HG02623 (cell line): ENCODE results near the gene SLC7A9.
"Not testable (repeated sequence)": the region's sequence is repeated elsewhere in the genome, so short reads cannot be mapped to it uniquely, and the experiment has no call there.

Experiments used
- ATAC-seq: cut with Tn5 transposase; IDR thresholded peaks from one replicate; pipeline ENCODE4 v1.9.1; 2021; ENCODE audit warnings: moderate library complexity; ENCODE audit not compliant: unreplicated experiment

The SLC7A9 gene

DNA sequence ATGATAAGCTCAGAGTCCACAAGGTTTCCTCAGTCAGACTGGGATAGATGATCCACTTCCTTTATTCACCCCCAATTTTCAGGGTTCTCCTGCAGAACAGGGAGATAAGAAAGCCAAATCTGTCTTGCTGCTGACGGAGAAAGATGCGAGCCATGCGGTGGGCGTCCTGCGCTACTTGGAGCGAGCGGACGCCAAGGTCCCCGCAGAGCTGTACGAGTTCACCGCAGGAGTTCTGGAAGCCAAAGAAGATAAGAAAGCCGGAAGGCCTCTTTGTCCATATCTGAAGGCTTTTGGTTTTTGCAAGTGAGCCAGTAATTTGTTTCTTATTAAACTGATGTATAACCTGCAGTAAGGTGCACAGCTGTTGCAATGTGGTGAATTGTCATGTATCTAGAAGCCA, 66.7 kb downstream of the SLC7A9 start:
- ATAC-seq: no peak

DNA sequence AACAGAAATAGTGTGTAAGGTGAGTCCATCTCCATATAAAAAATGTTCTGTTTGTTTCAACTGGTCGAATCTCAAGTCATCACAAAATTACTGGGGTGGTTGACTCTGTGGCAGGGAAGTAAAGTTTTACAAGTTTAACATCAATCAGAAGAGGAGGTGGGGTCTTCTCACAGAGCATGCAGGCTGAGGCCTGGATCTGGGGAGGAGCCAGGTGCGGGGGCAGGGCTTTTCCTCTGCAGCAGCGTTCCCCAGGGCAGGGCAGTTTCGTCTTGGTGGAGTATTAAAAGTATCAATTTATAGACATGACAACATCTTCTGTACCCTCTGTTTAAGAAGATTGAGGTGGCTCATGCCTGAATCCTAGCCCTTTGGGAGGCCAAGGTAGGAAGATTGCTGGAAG, 68.8 kb downstream of the SLC7A9 start:
- ATAC-seq: no peak

DNA sequence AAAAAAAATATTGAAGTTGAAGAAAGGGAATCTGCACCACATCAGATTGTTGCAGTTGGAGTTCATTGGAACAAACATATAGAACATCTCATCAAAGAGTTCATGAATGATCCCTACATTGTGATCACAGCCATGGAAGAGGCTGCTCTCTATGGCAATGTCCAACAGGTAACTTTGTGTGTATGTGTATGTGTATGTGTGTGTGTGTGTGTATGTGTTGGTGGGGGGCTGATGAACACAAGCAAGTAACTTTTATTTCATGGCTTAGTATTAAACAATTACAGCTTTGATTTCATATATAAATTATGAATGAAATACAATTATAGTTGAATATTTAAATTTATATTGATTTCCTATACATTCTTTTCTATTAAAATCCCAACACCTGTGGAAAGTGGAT, 69.4 kb downstream of the SLC7A9 start:
- ATAC-seq: no peak

DNA sequence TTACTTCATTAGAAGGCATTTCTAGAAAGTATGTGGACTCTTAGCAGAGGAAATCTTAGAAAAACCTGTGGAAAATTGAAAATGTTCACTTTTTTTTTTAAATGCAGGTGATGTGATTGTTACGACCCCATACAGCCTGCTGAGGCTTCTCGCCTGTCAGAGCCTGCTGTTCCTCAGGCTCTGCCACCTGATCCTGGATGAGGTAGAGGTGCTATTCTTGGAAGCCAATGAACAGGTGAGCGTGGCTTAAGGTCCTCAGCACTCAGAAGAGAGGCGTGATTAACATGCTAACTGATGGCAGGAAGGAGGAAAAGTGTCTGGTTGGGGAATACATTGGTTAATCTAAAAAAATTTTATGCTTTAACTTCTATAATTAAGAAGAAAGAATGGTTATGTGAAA, 71.4 kb downstream of the SLC7A9 start:
- ATAC-seq: no peak

DNA sequence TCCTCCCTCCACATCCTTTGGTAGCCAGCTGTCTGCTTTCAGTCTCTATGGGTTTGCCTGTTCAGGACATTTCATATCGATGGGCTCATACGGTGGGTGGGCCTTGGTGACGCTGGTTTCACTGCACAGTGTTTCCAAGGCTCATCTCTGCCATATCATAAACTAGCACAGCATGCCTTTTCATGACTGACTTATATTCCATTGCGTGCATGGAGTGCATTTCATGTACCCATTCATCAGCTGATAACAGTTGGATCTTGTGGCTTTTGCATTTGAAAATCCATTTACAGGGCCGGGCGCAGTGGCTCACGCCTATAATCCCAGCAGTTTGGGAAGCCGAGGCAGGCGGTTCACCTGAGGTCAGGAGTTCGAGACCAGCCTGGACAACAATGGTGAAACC, 80.1 kb downstream of the SLC7A9 start:
- no peak for ATAC-seq

DNA sequence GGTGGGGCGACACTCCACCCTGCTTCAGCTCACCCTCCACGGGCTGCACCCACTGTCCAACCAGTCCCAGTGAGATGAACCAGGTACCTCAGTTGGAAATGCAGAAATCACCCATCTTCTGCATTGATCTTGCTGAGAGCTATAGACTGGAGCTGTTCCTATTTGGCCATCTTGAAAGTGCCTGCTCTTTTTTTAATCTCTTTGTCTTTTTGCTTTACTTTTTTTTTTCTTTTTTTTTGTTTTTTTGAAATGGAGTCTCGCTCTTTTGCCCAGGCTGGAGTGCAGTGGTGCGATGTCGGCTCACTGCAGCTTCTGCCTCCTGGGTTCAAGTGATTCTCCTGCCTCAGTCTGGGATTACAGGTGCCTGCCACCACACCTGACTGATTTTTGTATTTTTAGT, 81.7 kb downstream of the SLC7A9 start:
- not testable (repeated sequence) for ATAC-seq

DNA sequence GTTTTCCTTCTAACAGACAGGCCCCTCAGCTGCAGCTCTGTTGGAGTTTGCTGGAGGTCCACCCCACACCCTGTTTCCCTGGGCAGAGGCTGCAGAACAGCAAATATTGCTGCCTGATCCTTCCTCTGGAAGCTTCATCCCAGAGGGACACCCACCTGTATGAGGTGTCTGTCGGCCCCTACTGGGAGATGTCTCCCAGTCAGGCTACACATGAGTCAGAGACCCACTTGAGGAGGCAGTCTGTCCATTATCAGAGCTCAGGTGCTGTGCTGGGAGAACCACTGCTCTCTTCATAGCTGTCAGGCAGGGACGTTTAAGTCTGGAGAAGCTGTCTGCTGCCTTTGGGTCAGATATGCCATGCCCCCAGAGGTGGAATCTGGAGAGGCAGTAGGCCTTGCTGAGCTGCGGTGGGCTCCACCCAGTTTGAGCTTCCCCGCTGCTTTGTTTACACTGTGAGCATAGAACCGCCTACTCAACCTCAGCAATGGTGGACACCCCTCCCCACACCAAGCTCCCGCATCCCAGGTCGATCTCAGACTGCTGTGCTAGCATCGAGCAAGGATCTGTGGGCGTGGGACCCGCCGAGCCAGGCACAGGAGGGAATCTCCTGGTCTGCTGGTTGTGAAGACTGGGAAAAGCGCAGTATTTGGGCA, 82.3 kb downstream of the SLC7A9 start:
- not testable (repeated sequence) for ATAC-seq

DNA sequence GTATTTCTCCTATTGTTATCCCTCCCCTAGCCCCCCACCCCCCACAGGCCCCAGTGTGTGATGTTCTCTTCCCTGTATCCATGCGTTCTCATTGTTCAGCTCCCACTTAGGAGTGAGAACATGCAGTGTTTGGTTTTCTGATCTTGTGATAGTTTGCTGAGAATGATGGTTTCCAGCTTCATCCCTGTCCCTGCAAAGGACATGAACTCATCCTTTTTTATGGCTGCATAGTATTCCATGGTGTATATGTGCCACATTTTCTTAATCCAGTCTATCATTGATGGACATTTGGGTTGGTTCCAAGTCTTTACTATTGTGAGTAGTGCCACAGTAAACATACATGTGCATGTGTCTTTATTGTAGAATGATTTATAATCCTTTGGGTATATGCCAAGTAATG, 87.5 kb downstream of the SLC7A9 start:
- not testable (repeated sequence) for ATAC-seq

DNA sequence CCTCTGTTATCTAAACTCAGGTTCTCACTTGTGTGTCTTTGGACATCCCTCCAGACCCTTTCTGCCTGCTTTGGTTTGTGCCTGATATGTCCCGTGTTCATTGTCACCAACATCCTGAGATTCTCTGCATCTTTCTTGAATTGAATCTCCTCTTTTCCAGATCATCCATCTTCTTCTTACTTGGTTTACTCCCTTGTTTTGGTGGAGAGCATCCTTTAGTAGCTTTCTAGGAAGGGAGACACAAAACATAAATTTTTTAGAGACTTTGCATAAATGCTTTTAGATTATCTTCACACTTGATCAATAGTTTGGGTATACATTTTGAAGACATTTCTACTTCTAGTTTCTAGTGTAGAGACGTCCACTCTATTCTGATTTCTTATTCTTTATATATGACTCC, 88.3 kb downstream of the SLC7A9 start:
- ATAC-seq: no peak
